ENCODE measurements around the gene DEFB132.

DEFB132 gene

DNA sequence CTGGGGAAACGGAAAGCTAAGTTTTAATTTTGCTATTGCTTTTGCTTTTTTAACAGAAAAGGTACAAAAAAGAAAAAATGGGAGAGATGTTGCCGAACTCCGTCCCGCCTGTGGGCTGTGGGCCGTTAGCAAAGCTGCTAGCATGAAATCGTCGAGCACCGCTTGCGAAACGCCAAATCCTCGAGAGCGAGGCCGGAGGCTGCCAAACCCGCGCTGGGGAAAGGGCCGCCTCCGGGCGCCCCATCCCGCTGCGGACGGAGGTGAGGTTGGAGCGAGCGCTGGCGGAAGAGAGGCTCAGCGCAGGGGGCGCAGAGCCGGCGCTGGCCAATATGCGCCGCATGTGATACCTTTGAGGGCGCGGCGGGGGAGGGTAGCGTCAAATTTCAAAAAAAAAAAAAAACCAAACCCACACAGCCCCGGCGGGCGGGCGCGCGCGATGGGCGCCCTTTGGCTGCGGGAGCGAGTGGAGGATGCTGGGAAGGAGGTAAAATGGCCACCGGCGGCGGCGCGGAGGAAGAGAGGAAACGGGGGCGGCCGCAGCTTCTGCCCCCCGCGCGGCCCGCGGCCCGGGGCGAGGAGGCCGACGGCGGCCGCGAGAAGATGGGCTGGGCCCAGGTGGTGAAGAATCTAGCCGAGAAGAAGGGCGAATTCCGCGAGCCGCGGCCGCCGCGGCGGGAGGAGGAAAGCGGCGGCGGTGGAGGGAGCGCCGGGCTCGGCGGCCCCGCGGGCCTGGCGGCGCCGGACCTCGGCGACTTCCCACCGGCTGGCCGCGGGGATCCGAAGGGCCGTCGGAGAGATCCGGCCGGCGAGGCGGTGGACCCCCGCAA, 39.8 kb downstream of the DEFB132 start, which contains the start of gene ZCCHC3:
TSS of gene ZCCHC3 (plus strand) at position 473 of the 827 bp plus-strand sequence. CDS start at position 490, 17 bp downstream.
- peak within 1 kb of the TSS; percentile 57 for H2AFZ ChIP-seq (ENCODE audit: insufficient read depth, low read length, poor library complexity)
- H3K36me3 ChIP-seq (ENCODE audit: control insufficient read depth in 1 of 2, insufficient read depth in 2 of 2, low read length in 2 of 2): no peaks in the 10 kb centered on the region
- H3K79me1 ChIP-seq (ENCODE audit: low read length): peaks cover 11% of the 10 kb centered on the region
- peak within 1 kb of the TSS; percentile 95 for H2BK120ac ChIP-seq (ENCODE audit: insufficient read depth, low read length, poor library complexity)
- H3K79me2 ChIP-seq (ENCODE audit: control insufficient read depth, insufficient read depth, low read length, poor library complexity): peaks cover 11% of the 10 kb centered on the region
- H3K9me3 ChIP-seq (ENCODE audit: insufficient read depth, low read depth, low read length): peaks cover 2% of the 10 kb centered on the region
- peak within 1 kb of the TSS; percentile 85 for H3K14ac ChIP-seq (ENCODE audit: low read length)
- WGBS (ENCODE audit: extremely low coverage, insufficient coverage, insufficient read length): no CpG with 5 or more reads among the region's 99 CpGs
- H2BK5ac ChIP-seq (ENCODE audit: low read depth, low read length, poor library complexity): peak within 1 kb of the TSS; percentile 99
- H2BK12ac ChIP-seq (ENCODE audit: low read length): no peak within 1 kb of the TSS
- H3K4me1 ChIP-seq (ENCODE audit: control insufficient read depth in 1 of 2, insufficient read depth in 2 of 2, low read length in 2 of 2): peaks cover 18 to 21% of the 10 kb centered on the region in 2 experiments
- H3K4me2 ChIP-seq (ENCODE audit: low read length): peak within 1 kb of the TSS; percentile 92
- peak within 1 kb of the TSS; percentile 84 for H3K4me3 ChIP-seq (ENCODE audit: low read depth, low read length)
- H3K27me3 ChIP-seq (ENCODE audit: insufficient read depth, low read length): no peaks in the 10 kb centered on the region
- H4K12ac ChIP-seq (ENCODE audit: low read depth, low read length): peak within 1 kb of the TSS; percentile 72
- no peak within 1 kb of the TSS for H3K23ac ChIP-seq (ENCODE audit: low read length)
- peak within 1 kb of the TSS; percentile 92 for H3K27ac ChIP-seq (ENCODE audit: low read depth, low read length)
- H3K9ac ChIP-seq (ENCODE audit: low read length): peak within 1 kb of the TSS; percentile 99
- peak within 1 kb of the TSS; percentile 81 for H3K18ac ChIP-seq (ENCODE audit: low read length)
- peak within 1 kb of the TSS; percentile 95 for H4K91ac ChIP-seq (ENCODE audit: low read depth, low read length)
- peak within 1 kb of the TSS; percentile 73 for H3K4ac ChIP-seq (ENCODE audit: low read depth, low read length)
- peak within 1 kb of the TSS; percentile 99 for H4K8ac ChIP-seq (ENCODE audit: low read depth, low read length)
- DNase-seq: peak; percentile 96 to 98
- H2AK5ac ChIP-seq (ENCODE audit: low read length): peak within 1 kb of the TSS; percentile 80

GRCh38 chr20:297925-298775, 40.6 kb downstream of the DEFB132 start:
- peak overlapping the region; percentile 92 for H3K27ac ChIP-seq (ENCODE audit: low read depth, low read length)
- H2AK5ac ChIP-seq (ENCODE audit: low read length): peak overlapping the region; percentile 80
- peak overlapping the region; percentile 22 for H3K23ac ChIP-seq (ENCODE audit: low read length)
- H4K91ac ChIP-seq (ENCODE audit: low read depth, low read length): peak overlapping the region; percentile 95
- peak overlapping the region; percentile 95 for H2BK120ac ChIP-seq (ENCODE audit: insufficient read depth, low read length, poor library complexity)
- peaks cover 11% of the 10 kb centered on the region for H3K79me2 ChIP-seq (ENCODE audit: control insufficient read depth, insufficient read depth, low read length, poor library complexity)
- peak overlapping the region; percentile 99 for H2BK5ac ChIP-seq (ENCODE audit: low read depth, low read length, poor library complexity)
- peak overlapping the region; percentile 73 for H3K4ac ChIP-seq (ENCODE audit: low read depth, low read length)
- peaks cover 11% of the 10 kb centered on the region for H3K79me1 ChIP-seq (ENCODE audit: low read length)
- DNase-seq: peak; percentile 50 to 53
- H3K14ac ChIP-seq (ENCODE audit: low read length): peak overlapping the region; percentile 85
- peak overlapping the region; percentile 92 for H3K4me2 ChIP-seq (ENCODE audit: low read length)
- H3K4me1 ChIP-seq (ENCODE audit: control insufficient read depth in 1 of 2, insufficient read depth in 2 of 2, low read length in 2 of 2): peaks cover 18 to 21% of the 10 kb centered on the region in 2 experiments
- no peaks in the 10 kb centered on the region for H3K27me3 ChIP-seq (ENCODE audit: insufficient read depth, low read length)
- H2BK12ac ChIP-seq (ENCODE audit: low read length): no peak overlapping the region
- no peaks in the 10 kb centered on the region for H3K36me3 ChIP-seq (ENCODE audit: control insufficient read depth in 1 of 2, insufficient read depth in 2 of 2, low read length in 2 of 2)
- H4K8ac ChIP-seq (ENCODE audit: low read depth, low read length): peak overlapping the region; percentile 99
- H2AFZ ChIP-seq (ENCODE audit: insufficient read depth, low read length, poor library complexity): peak overlapping the region; percentile 57
- H3K4me3 ChIP-seq (ENCODE audit: low read depth, low read length): peak overlapping the region; percentile 84
- H3K9me3 ChIP-seq (ENCODE audit: insufficient read depth, low read depth, low read length): peaks cover 2% of the 10 kb centered on the region
- peak overlapping the region; percentile 81 for H3K18ac ChIP-seq (ENCODE audit: low read length)
- peak overlapping the region; percentile 72 for H4K12ac ChIP-seq (ENCODE audit: low read depth, low read length)
- no CpG with 5 or more reads among the region's 75 CpGs for WGBS (ENCODE audit: extremely low coverage, insufficient coverage, insufficient read length)
- H3K9ac ChIP-seq (ENCODE audit: low read length): peak overlapping the region; percentile 99

- Histone ChIP-seq H2BK5ac (ENCODE audit: low read depth, low read length, poor library complexity) (no peak overlapping the region), H3K4me2 (ENCODE audit: low read length) (peak overlapping the region; percentile 92), H3K9me3 (ENCODE audit: insufficient read depth, low read depth, low read length) (peaks cover 2% of the 10 kb centered on the region), H3K23ac (ENCODE audit: low read length) (peak overlapping the region; percentile 22), H3K9ac (ENCODE audit: low read length) (peak overlapping the region; percentile 99), H3K18ac (ENCODE audit: low read length) (peak overlapping the region; percentile 81), H3K14ac (ENCODE audit: low read length) (peak overlapping the region; percentile 53), H3K27me3 (ENCODE audit: insufficient read depth, low read length) (no peaks in the 10 kb centered on the region), H4K91ac (ENCODE audit: low read depth, low read length) (no peak overlapping the region), H4K8ac (ENCODE audit: low read depth, low read length) (peak overlapping the region; percentile 14), H2BK12ac (ENCODE audit: low read length) (no peak overlapping the region), H4K12ac (ENCODE audit: low read depth, low read length) (no peak overlapping the region), H2BK120ac (ENCODE audit: insufficient read depth, low read length, poor library complexity) (no peak overlapping the region), H3K4me3 (ENCODE audit: low read depth, low read length) (peak overlapping the region; percentile 84), H3K27ac (ENCODE audit: low read depth, low read length) (no peak overlapping the region), H2AK5ac (ENCODE audit: low read length) (peak overlapping the region; percentile 40), H3K4ac (ENCODE audit: low read depth, low read length) (peak overlapping the region; percentile 73), H3K36me3 (ENCODE audit: control insufficient read depth in 1 of 2, insufficient read depth in 2 of 2, low read length in 2 of 2) (no peaks in the 10 kb centered on the region), H3K4me1 (ENCODE audit: control insufficient read depth in 1 of 2, insufficient read depth in 2 of 2, low read length in 2 of 2) (peaks cover 18 to 21% of the 10 kb centered on the region in 2 experiments), H3K79me2 (ENCODE audit: control insufficient read depth, insufficient read depth, low read length, poor library complexity) (peaks cover 11% of the 10 kb centered on the region), H3K79me1 (ENCODE audit: low read length) (peaks cover 11% of the 10 kb centered on the region), H2AFZ (ENCODE audit: insufficient read depth, low read length, poor library complexity) (peak overlapping the region; percentile 37)
- no peak for DNase-seq
- no CpG with 5 or more reads among the region's 15 CpGs for WGBS (ENCODE audit: extremely low coverage, insufficient coverage, insufficient read length)
Measured at GRCh38 chr20:298776-299391, 41.4 kb downstream of the DEFB132 start.
